H9 (cell line): Measurements from ENCODE around the gene MAGED1. TPM values are rescaled to one million over a fixed set of nuclear protein-coding genes. Genes with fewer than 3 reads are reported as not detected.

ENCODE experiments used
- DNase-seq: peaks from one replicate; pipeline ENCODE4 v3.0.0-alpha.2; 2017
- H2AFZ ChIP-seq: one replicate; pipeline ENCODE4 v1.6.1; 2013; ENCODE audit warnings: mild to moderate bottlenecking, low read length, control low read depth, moderate library complexity
- H2AK5ac ChIP-seq: 2 replicates; pipeline ENCODE4 v1.6.1; 2013; ENCODE audit warnings: low read length, control low read depth, mixed read lengths; ENCODE audit not compliant: insufficient read length
- H2BK120ac ChIP-seq: one replicate; pipeline ENCODE4 v1.6.1; 2013; ENCODE audit warnings: low read depth, mild to moderate bottlenecking, low read length, control low read depth, inconsistent platforms; ENCODE audit not compliant: poor library complexity, severe bottlenecking
- H2BK12ac ChIP-seq: 2 replicates; pipeline ENCODE4 v1.6.1; 2013; ENCODE audit warnings: low read length, control low read depth, mixed read lengths, low read depth; ENCODE audit not compliant: insufficient read length
- H2BK15ac ChIP-seq: 2 replicates; pipeline ENCODE4 v1.6.1; 2013; ENCODE audit warnings: low read depth, low read length, control low read depth
- H2BK20ac ChIP-seq: one replicate; pipeline ENCODE4 v1.6.1; 2013; ENCODE audit warnings: low read depth, mild to moderate bottlenecking, low read length, control low read depth, inconsistent platforms; ENCODE audit not compliant: poor library complexity, severe bottlenecking
- H2BK5ac ChIP-seq: 2 replicates; pipeline ENCODE4 v1.6.1; 2013; ENCODE audit warnings: low read length, control low read depth, mixed read lengths; ENCODE audit not compliant: insufficient read length
- H3K14ac ChIP-seq: 2 replicates; pipeline ENCODE4 v1.6.1; 2013; ENCODE audit warnings: low read length, control low read depth; ENCODE audit not compliant: insufficient read depth
- H3K18ac ChIP-seq: 2 replicates; pipeline ENCODE4 v1.6.1; 2013; ENCODE audit warnings: low read depth, mild to moderate bottlenecking, mixed read lengths, low read length, control low read depth; ENCODE audit not compliant: insufficient read length
- H3K23ac ChIP-seq: 2 replicates; pipeline ENCODE4 v1.6.1; 2013; ENCODE audit warnings: low read length, control low read depth, mixed read lengths, low read depth; ENCODE audit not compliant: insufficient read length
- H3K23me2 ChIP-seq: 2 replicates; pipeline ENCODE4 v1.6.1; 2013; ENCODE audit warnings: low read depth, mild to moderate bottlenecking, mixed read lengths, low read length, control low read depth; ENCODE audit not compliant: insufficient read length, poor library complexity, severe bottlenecking
- H3K27ac ChIP-seq: 2 replicates; pipeline ENCODE4 v1.5.1; 2013; ENCODE audit warnings: low read length, control low read depth, mixed read lengths, low read depth; ENCODE audit not compliant: insufficient read length
- H3K27me3 ChIP-seq: 2 replicates; pipeline ENCODE4 v1.6.1; 2013; ENCODE audit warnings: low read length, control low read depth, inconsistent platforms; ENCODE audit not compliant: insufficient read depth
- H3K4ac ChIP-seq: 2 replicates; pipeline ENCODE4 v1.6.1; 2013; ENCODE audit warnings: low read depth, mild to moderate bottlenecking, control low read depth, inconsistent platforms, low read length, moderate library complexity
- H3K4me1 ChIP-seq: 2 replicates; pipeline ENCODE4 v1.6.1; 2013; ENCODE audit warnings: low read length, control low read depth, inconsistent platforms; ENCODE audit not compliant: insufficient read depth
- H3K4me2 ChIP-seq: 2 replicates; pipeline ENCODE4 v1.6.1; 2013; ENCODE audit warnings: low read length, control low read depth, mixed read lengths; ENCODE audit not compliant: insufficient read length, insufficient read depth
- H3K56ac ChIP-seq: 2 replicates; pipeline ENCODE4 v1.6.1; 2013; ENCODE audit warnings: low read depth, mild to moderate bottlenecking, mixed read lengths, low read length, control low read depth; ENCODE audit not compliant: insufficient read length
- H3K79me1 ChIP-seq: 2 replicates; pipeline ENCODE4 v1.6.1; 2013; ENCODE audit warnings: low read depth, mild to moderate bottlenecking, moderate library complexity, low read length, control low read depth, inconsistent platforms; ENCODE audit not compliant: insufficient read depth, poor library complexity, severe bottlenecking
- H3K79me2 ChIP-seq: 2 replicates; pipeline ENCODE4 v1.6.1; 2013; ENCODE audit warnings: low read length, control low read depth, inconsistent platforms; ENCODE audit not compliant: insufficient read depth
- H3K9ac ChIP-seq: 2 replicates; pipeline ENCODE4 v1.6.1; 2013; ENCODE audit warnings: low read length, control low read depth, mixed read lengths; ENCODE audit not compliant: insufficient read length; ENCODE audit errors: extremely low read depth
- H3K9me3 ChIP-seq: one replicate; pipeline ENCODE4 v1.6.1; 2013; ENCODE audit warnings: low read depth, low read length, inconsistent platforms; ENCODE audit not compliant: control insufficient read depth
- H3T11ph ChIP-seq: one replicate; pipeline ENCODE4 v1.6.1; 2013; ENCODE audit warnings: mild to moderate bottlenecking, low read length, control low read depth, inconsistent platforms
- H4K20me1 ChIP-seq: one replicate; pipeline ENCODE4 v1.6.1; 2013; ENCODE audit not compliant: control insufficient read depth, insufficient read length, insufficient read depth
- H4K5ac ChIP-seq: 2 replicates; pipeline ENCODE4 v1.6.1; 2013; ENCODE audit warnings: low read depth, mild to moderate bottlenecking, mixed read lengths, low read length, control low read depth; ENCODE audit not compliant: insufficient read length
- H4K8ac ChIP-seq: replicated peaks from 2 replicates; pipeline ENCODE4 v1.6.1; 2013; ENCODE audit warnings: low read length, control low read depth, mixed read lengths, low read depth; ENCODE audit not compliant: insufficient read length
- H4K91ac ChIP-seq: 2 replicates; pipeline ENCODE4 v1.6.1; 2013; ENCODE audit warnings: low read depth, mild to moderate bottlenecking, moderate library complexity, mixed read lengths, low read length, control low read depth; ENCODE audit not compliant: insufficient read length
- H3K27ac Mint-ChIP-seq, 3 experiments: 2 replicates in 2 of 3; 3 replicates in 1 of 3; pipeline ENCODE4 v1.8.0; 2020 to 2021; ENCODE audit warnings: mixed read lengths in 3 of 3, mild to moderate bottlenecking in 1 of 3, moderate library complexity in 1 of 3
- H3K27me3 Mint-ChIP-seq: 2 replicates; pipeline ENCODE4 v1.8.0; 2021; ENCODE audit warnings: low read depth, mild to moderate bottlenecking, moderate library complexity, mixed read lengths
- H3K36me3 Mint-ChIP-seq, 3 experiments: 2 replicates in 2 of 3; 3 replicates in 1 of 3; pipeline ENCODE4 v1.8.0; 2020 to 2021; ENCODE audit warnings: low read depth in 3 of 3, mixed read lengths in 3 of 3; ENCODE audit not compliant: insufficient read depth in 1 of 3
- H3K4me1 Mint-ChIP-seq, 2 experiments: 2 replicates each; pipeline ENCODE4 v1.8.0; 2020; ENCODE audit warnings: mixed read lengths in 2 of 2
- H3K4me3 Mint-ChIP-seq, 2 experiments: 2 replicates in 1 of 2; 3 replicates in 1 of 2; pipeline ENCODE4 v1.8.0; 2020 to 2021; ENCODE audit warnings: mild to moderate bottlenecking in 2 of 2, mixed read lengths in 2 of 2, moderate library complexity in 1 of 2
- H3K9me3 Mint-ChIP-seq, 2 experiments: 2 replicates in 1 of 2; 3 replicates in 1 of 2; pipeline ENCODE4 v1.8.0; 2020; ENCODE audit warnings: mild to moderate bottlenecking in 2 of 2, mixed read lengths in 2 of 2, moderate library complexity in 1 of 2
- CTCF ChIP-seq: fragments of 200-600 bp; sonication (generic); conservative IDR thresholded peaks from 3 replicates; pipeline ENCODE4 v1.8.0; 2021; ENCODE audit warnings: antibody characterized with exemption, mild to moderate bottlenecking
- WGBS: extraction: QIAGEN DNeasy Blood & Tissue Kit; methylation state at CpG from one replicate; pipeline ENCODE4 v1.1.7; 2013; ENCODE audit warnings: missing lambda C conversion rate, low lambda C conversion rate, mixed read lengths; ENCODE audit not compliant: insufficient read length; ENCODE audit errors: extremely low coverage; 5-methylcytosine and 5-hydroxymethylcytosine counted together
- total RNA-seq: library from RNA; stranded (reverse); gene quantifications from 2 replicates; pipeline ENCODE4 v1.2.1, GENCODE V29; 2021

The MAGED1 gene
- total RNA-seq, 1 experiment from 2014 or later, result 163 TPM

GRCh38 chrX:51891245-51891644 is 2.2 kb upstream of the MAGED1 start:
- Mint-ChIP-seq H3K27ac (no peak overlapping the region), H3K9me3 (peaks cover 69 to 71% of the 10 kb centered on the region in 2 experiments), H3K36me3 (peaks cover 11 to 19% (median 16%) of the 10 kb centered on the region in 3 experiments), H3K4me1 (peaks cover 8 to 11% of the 10 kb centered on the region in 2 experiments), H3K27me3 (no peaks in the 10 kb centered on the region; the same call in 1 of the 2 replicates), H3K4me3 (no peak overlapping the region; a peak in 1 of 5 replicates)
- no peak overlapping the region for H4K8ac ChIP-seq
- H2BK12ac ChIP-seq, result no peak overlapping the region
- H3K9ac ChIP-seq, result no peak overlapping the region
- peaks cover 6% of the 10 kb centered on the region for H3K23me2 ChIP-seq
- H3K14ac ChIP-seq, result no peak overlapping the region
- DNase-seq, result no peak
- no peak overlapping the region for H2AK5ac ChIP-seq
- no CpG with 5 or more reads among the region's 1 CpG for WGBS
- H4K91ac ChIP-seq, result no peak overlapping the region
- no peak overlapping the region for H3K18ac ChIP-seq
- H2BK20ac ChIP-seq, result no peak overlapping the region
- no peak overlapping the region for H3T11ph ChIP-seq
- H3K27ac ChIP-seq, result no peak overlapping the region
- no peaks in the 10 kb centered on the region for H3K79me1 ChIP-seq
- H3K4me1 ChIP-seq, result peaks cover 2% of the 10 kb centered on the region; the same call in 1 of the 2 replicates
- H4K5ac ChIP-seq, result no peak overlapping the region
- H3K4ac ChIP-seq, result no peak overlapping the region
- no peak overlapping the region for H2BK5ac ChIP-seq
- H2BK120ac ChIP-seq, result no peak overlapping the region
- H3K79me2 ChIP-seq, result no peaks in the 10 kb centered on the region
- H3K4me2 ChIP-seq, result no peak overlapping the region
- H2AFZ ChIP-seq, result no peak overlapping the region
- no peak overlapping the region for H3K56ac ChIP-seq
- H2BK15ac ChIP-seq, result no peak overlapping the region
- no peak overlapping the region for H3K23ac ChIP-seq
- H3K9me3 ChIP-seq, result no peaks in the 10 kb centered on the region
- H4K20me1 ChIP-seq, result peaks cover 3% of the 10 kb centered on the region
- no peak for TF ChIP-seq CTCF
- H3K27me3 ChIP-seq, result no peaks in the 10 kb centered on the region; the same call in 1 of the 2 replicates
